ENCODE results near the gene ITGB1BP1. TPM values are rescaled to one million over a fixed set of nuclear protein-coding genes. Genes with fewer than 3 reads are reported as not detected.

The ITGB1BP1 gene
- total RNA-seq, 1 donor from 2014 or later, result 78.2 TPM

GRCh38 chr2:9388199-9388681 is 35.1 kb downstream of the ITGB1BP1 start:
- Histone ChIP-seq H3K4me3 (no peak overlapping the region), H3K4me1 (peaks cover 4% of the 10 kb centered on the region), H3K27me3 (no peaks in the 10 kb centered on the region), H3K36me3 (peaks cover 19% of the 10 kb centered on the region), H3K27ac (no peak overlapping the region), H3K9me3 (no peaks in the 10 kb centered on the region)
- TF ChIP-seq, protein P1, sequence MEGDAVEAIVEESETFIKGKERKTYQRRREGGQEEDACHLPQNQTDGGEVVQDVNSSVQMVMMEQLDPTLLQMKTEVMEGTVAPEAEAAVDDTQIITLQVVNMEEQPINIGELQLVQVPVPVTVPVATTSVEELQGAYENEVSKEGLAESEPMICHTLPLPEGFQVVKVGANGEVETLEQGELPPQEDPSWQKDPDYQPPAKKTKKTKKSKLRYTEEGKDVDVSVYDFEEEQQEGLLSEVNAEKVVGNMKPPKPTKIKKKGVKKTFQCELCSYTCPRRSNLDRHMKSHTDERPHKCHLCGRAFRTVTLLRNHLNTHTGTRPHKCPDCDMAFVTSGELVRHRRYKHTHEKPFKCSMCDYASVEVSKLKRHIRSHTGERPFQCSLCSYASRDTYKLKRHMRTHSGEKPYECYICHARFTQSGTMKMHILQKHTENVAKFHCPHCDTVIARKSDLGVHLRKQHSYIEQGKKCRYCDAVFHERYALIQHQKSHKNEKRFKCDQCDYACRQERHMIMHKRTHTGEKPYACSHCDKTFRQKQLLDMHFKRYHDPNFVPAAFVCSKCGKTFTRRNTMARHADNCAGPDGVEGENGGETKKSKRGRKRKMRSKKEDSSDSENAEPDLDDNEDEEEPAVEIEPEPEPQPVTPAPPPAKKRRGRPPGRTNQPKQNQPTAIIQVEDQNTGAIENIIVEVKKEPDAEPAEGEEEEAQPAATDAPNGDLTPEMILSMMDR (IDR thresholded peaks at IDR 0.05), result no peak
- ATAC-seq (no peak), DNase-seq (peak; percentile 48)
- intact Hi-C loops (cut with DNase I), result no loop called here

DNA sequence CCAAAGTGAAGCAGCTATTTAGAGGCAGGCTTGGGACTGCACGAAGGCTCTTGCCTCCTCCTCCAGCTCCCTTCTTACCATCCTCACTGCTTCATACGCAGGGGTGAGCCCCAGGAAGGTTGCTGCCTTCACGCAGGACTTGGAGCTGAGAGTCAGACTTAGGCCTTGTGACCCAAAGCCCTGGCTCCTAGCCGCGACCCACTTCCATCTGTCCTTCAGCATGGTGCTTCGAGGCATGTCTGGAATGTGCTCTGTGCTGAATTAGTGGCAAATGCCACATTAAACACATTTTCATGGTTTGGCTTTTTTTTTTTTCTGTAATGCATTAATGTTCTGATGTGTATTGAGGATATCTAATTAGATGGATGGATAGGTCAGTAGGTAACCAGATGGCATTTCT is 37.5 kb downstream of the ITGB1BP1 start:
- Histone ChIP-seq H3K36me3 (peaks cover 14% of the 10 kb centered on the region), H3K4me3 (no peak overlapping the region), H3K27me3 (no peaks in the 10 kb centered on the region), H3K9me3 (no peaks in the 10 kb centered on the region), H3K27ac (no peak overlapping the region), H3K4me1 (peaks cover 12% of the 10 kb centered on the region)
- ATAC-seq, result no peak
- intact Hi-C loops (cut with DNase I), result no loop called here
- TF ChIP-seq, protein P1 (IDR thresholded peaks at IDR 0.05), result no peak
- peak; percentile 49 for DNase-seq

DNA sequence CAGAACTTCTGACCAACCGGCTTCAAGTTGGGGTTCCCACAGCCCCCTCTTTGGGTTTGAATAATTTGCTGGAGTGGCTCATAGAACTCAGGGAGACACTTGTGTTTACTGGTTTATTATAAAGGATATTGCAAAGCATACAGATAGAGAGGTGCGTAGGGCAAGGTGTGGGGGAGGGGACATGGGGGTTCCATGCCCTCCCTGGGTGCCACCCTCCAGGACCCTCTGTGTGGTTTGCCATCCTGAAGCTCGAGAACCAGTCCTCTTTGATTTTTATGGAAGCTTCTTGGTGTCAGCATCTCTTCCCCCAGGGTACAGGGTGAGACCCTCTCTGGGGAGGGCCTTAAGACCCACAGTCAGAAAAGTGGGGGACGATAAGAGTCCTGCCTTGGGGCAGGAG is 38.8 kb downstream of the ITGB1BP1 start:
- intact Hi-C loops (cut with DNase I), result no loop called here
- ATAC-seq (no peak), DNase-seq (peak; percentile 11)
- Histone ChIP-seq H3K9me3 (no peaks in the 10 kb centered on the region), H3K4me3 (no peak overlapping the region), H3K27ac (no peak overlapping the region), H3K4me1 (peaks cover 14% of the 10 kb centered on the region), H3K36me3 (peaks cover 5% of the 10 kb centered on the region), H3K27me3 (no peaks in the 10 kb centered on the region)
- TF ChIP-seq, protein P1 (IDR thresholded peaks at IDR 0.05), result no peak

- no peak overlapping the region for H3K27ac ChIP-seq
- no peaks in the 10 kb centered on the region for H3K36me3 ChIP-seq
- TF ChIP-seq, protein P1 (IDR thresholded peaks at IDR 0.05), result no peak
Measured at GRCh38 chr2:9382604-9383235, 40.6 kb downstream of the ITGB1BP1 start.

DNA sequence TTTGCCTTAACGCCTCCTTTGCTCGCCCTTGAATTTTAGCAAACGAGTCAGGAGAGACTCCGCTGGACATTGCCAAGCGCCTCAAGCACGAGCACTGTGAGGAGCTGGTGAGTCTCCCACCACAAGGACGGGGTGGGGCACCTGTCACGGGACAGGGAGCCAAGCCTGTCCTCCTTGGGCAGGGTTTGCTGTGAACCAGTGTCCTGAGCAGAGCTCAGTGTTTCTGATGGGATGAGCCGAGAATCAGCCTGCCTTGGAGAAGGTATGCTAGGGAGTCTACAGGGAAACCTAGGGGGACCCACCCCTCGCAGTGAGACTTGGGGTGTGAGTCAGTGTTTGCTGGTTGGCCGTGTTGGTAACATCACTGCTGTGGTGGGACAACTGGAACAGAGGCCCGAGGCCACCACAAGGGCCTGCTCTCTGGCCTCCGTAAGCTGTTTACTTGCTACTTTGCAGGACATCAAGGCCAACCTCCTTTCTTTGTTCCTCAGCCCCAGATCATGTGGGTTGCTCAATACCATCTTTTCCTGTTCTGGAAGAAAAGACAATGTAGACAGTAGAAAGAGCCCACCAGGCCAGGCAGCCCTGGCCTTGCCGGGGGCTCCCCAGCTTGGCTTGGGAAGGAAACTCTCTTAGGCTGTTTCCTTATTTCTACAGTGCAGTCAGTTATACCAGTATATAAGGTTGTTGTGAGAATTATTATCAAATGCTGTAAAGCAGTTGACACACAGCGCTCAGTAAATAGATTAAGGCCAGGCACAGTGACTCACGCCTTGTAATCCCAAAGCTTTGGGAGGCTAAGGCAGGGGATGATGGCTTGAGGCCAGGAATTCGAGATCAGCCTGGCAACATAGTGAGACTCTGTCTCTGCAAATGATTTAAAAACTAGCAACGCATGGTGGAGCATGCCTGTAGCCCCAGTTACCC is 42.4 kb downstream of the ITGB1BP1 start:
- H3K9me3 ChIP-seq, result no peaks in the 10 kb centered on the region

More at GRCh38 chr2:9382604-9383235, 40.6 kb downstream of the ITGB1BP1 start:
- peak; percentile 8 for DNase-seq
- no peaks in the 10 kb centered on the region for H3K9me3 ChIP-seq
- no peak overlapping the region for H3K4me3 ChIP-seq
- peaks cover 28% of the 10 kb centered on the region for H3K4me1 ChIP-seq
- no peaks in the 10 kb centered on the region for H3K27me3 ChIP-seq
- ATAC-seq, result no peak
- intact Hi-C loops (cut with DNase I), result no loop called here

More for the DNA sequence above, 42.4 kb downstream of the ITGB1BP1 start:
- Histone ChIP-seq H3K36me3 (no peaks in the 10 kb centered on the region), H3K4me1 (peaks cover 29% of the 10 kb centered on the region), H3K27ac (peak overlapping the region; percentile 51), H3K4me3 (no peak overlapping the region), H3K27me3 (no peaks in the 10 kb centered on the region)
- TF ChIP-seq, protein P1 (IDR thresholded peaks at IDR 0.05), result no peak
- DNase-seq (peak; percentile 44), ATAC-seq (no peak)
- intact Hi-C loops (cut with DNase I), result no loop called here

Data from upper lobe of right lung (tissue), 1 donor.